ENCODE measurements around the gene GSTO2.

Gene GSTO2

GRCh38 chr10:104255311-104255981 is 13.5 kb upstream of the GSTO2 start:
- Histone ChIP-seq H3K27ac (ENCODE audit: extremely low read depth, low read depth, low read length) (peak overlapping the region; percentile 88), H3K4me1 (ENCODE audit: control insufficient read depth, insufficient read depth, low read length) (peaks cover 24% of the 10 kb centered on the region), H3K9me3 (ENCODE audit: control insufficient read depth, insufficient read depth, low read depth, low read length) (no peaks in the 10 kb centered on the region), H3K36me3 (ENCODE audit: control insufficient read depth in 2 of 2, insufficient read depth in 1 of 2, low read length in 2 of 2) (peaks cover 30 to 40% of the 10 kb centered on the region in 2 experiments), H3K4me3 (ENCODE audit: low read depth, low read length) (peak overlapping the region; percentile 55)
- TF ChIP-seq ZNF600 (tag by site-specific recombination; IDR thresholded peaks at IDR 0.05): peak; percentile 16; the same call in 1 of the 2 replicates
- TF ChIP-seq ZNF184 (tag by site-specific recombination; IDR thresholded peaks at IDR 0.05): 0 out of 2 replicates have a peak, but pooled peaks have one; percentile 6
- no peak for TF ChIP-seq ZNF354C (tag by site-specific recombination; IDR thresholded peaks at IDR 0.05; ENCODE audit: borderline replicate concordance, low read depth)
- TF ChIP-seq ZNF664 (tag by site-specific recombination; IDR thresholded peaks at IDR 0.05): 0 out of 2 replicates have a peak, but pooled peaks have one; percentile 52
- no peak for TF ChIP-seq ZBTB44 (tag by site-specific recombination; IDR thresholded peaks at IDR 0.05)
- no peak for TF ChIP-seq ZNF449 (tag by site-specific recombination; IDR thresholded peaks at IDR 0.05)
- no peak for TF ChIP-seq PRDM4 (tag by site-specific recombination; IDR thresholded peaks at IDR 0.05)
- peak; percentile 32; the same call in 1 of the 2 replicates for TF ChIP-seq SCRT2 (tag by site-specific recombination; IDR thresholded peaks at IDR 0.05)
- TF ChIP-seq PRDM1 (tag by site-specific recombination; IDR thresholded peaks at IDR 0.05): 0 out of 2 replicates have a peak, but pooled peaks have one; percentile 16
- TF ChIP-seq ZNF501 (tag by site-specific recombination; IDR thresholded peaks at IDR 0.05): no peak
- 0 out of 2 replicates have a peak, but pooled peaks have one; percentile 31 for TF ChIP-seq ZNF366 (tag by site-specific recombination; conservative IDR thresholded peaks at IDR 0.05)
- ChIA-PET POLR2A (interaction anchor here (0.6 to 4.4 kb wide), 7 partner anchors 8 to 162 kb away, joined by 3 to 44 read pairs (median 9); partner anchors contain the start of genes CFAP43, CFAP58, GSTO2 and SFR1), CTCF (interaction anchor here (0.7 to 1.7 kb wide), 5 partner anchors 10 to 663 kb away, joined by 4 to 8 read pairs (median 4); no protein-coding TSS in a partner anchor)

- Histone ChIP-seq H3K27ac (ENCODE audit: extremely low read depth, low read depth, low read length) (no peak overlapping the region), H3K9me3 (ENCODE audit: control insufficient read depth, insufficient read depth, low read depth, low read length) (no peaks in the 10 kb centered on the region), H3K36me3 (ENCODE audit: control insufficient read depth in 2 of 2, insufficient read depth in 1 of 2, low read length in 2 of 2) (peaks cover 37 to 50% of the 10 kb centered on the region in 2 experiments), H3K4me1 (ENCODE audit: control insufficient read depth, insufficient read depth, low read length) (peaks cover 19% of the 10 kb centered on the region), H3K4me3 (ENCODE audit: low read depth, low read length) (peak overlapping the region; percentile 55)
- ChIA-PET POLR2A (interaction anchor here (0.7 to 0.9 kb wide), 3 partner anchors 9 to 298 kb away, joined by 4 to 6 read pairs (median 6); partner anchors contain the start of gene GSTO2), CTCF (interaction anchor here (0.6 to 2.0 kb wide), 5 partner anchors 18 to 364 kb away, joined by 3 to 9 read pairs (median 3); no protein-coding TSS in a partner anchor)
- TF ChIP-seq PRDM4 (tag by site-specific recombination; IDR thresholded peaks at IDR 0.05) (peak; percentile 64; the same call in 1 of the 2 replicates), ZNF311 (tag by site-specific recombination; IDR thresholded peaks at IDR 0.05; ENCODE audit: borderline replicate concordance) (no peak), ZNF549 (tag by site-specific recombination; IDR thresholded peaks at IDR 0.05) (peak; percentile 64), KLF10 (tag by site-specific recombination; IDR thresholded peaks at IDR 0.05) (peak; percentile 61), ZNF626 (tag by site-specific recombination; IDR thresholded peaks at IDR 0.05) (0 out of 2 replicates have a peak, but pooled peaks have one; percentile 52), ZNF184 (tag by site-specific recombination; IDR thresholded peaks at IDR 0.05) (peak; percentile 89), ZNF214 (tag by site-specific recombination; IDR thresholded peaks at IDR 0.05; ENCODE audit: borderline replicate concordance) (peak; percentile 73; the same call in 1 of the 2 replicates), ZNF830 (tag by site-specific recombination; IDR thresholded peaks at IDR 0.05; ENCODE audit: low read depth) (peak; percentile 71; the same call in 1 of the 2 replicates), INSM2 (tag by site-specific recombination; IDR thresholded peaks at IDR 0.05) (no peak), ZNF37A (tag by site-specific recombination; IDR thresholded peaks at IDR 0.05) (peak; percentile 80)
These were observed 12.5 kb upstream of the GSTO2 start for GRCh38 chr10:104256335-104256961.
